Testis (tissue), 2 donors: ENCODE data around the gene CA10.

Experiments used
- CTCF ChIP-seq, 3 experiments: fragments of 450-650 bp in 2 of 3; fragments of 200-600 bp in 1 of 3; sonication (generic) in 1 of 3; IDR thresholded peaks; one replicate each; pipeline ENCODE4 v1.5.1; 2016 to 2019; ENCODE audit warnings: antibody characterized with exemption in 3 of 3, mild to moderate bottlenecking in 2 of 3, moderate library complexity in 1 of 3
- POLR2A ChIP-seq: fragments of 450-650 bp; IDR thresholded peaks from one replicate; pipeline ENCODE4 v1.6.1; 2017; ENCODE audit warnings: antibody characterized with exemption, mild to moderate bottlenecking, moderate library complexity

- TF ChIP-seq CTCF (IDR thresholded peaks at IDR 0.05) (no peak), POLR2A (no peak)
These were observed 419.1 kb downstream of the CA10 start for GRCh38 chr17:51739245-51739886.
